Calu3 (cell line): ENCODE measurements around the gene WFIKKN2. TPM values are rescaled to one million over a fixed set of nuclear protein-coding genes. Genes with fewer than 3 reads are reported as not detected.

Experiments used
- Bru-seq: library from RNA; stranded (reverse); fragments of 400-500 nt; gene quantifications from one replicate; lab custom pipeline; 2021; lab: Mats Ljungman, UMichigan
- BruChase-seq, 2 experiments: library from RNA; stranded (reverse); fragments of 400-500 nt; gene quantifications; one replicate each; lab custom pipeline; 2021; lab: Mats Ljungman, UMichigan
- BruUV-seq: library from RNA; stranded (reverse); fragments of 400-500 nt; replicated peaks from 2 replicates; lab custom pipeline; 2021; lab: Mats Ljungman, UMichigan
- CTCF ChIA-PET: fragments of 300-600 bp; sonication (Branson Sonifier 250); formaldehyde crosslinking; loops from one replicate; lab custom pipeline; 2022; ENCODE audit warnings: antibody characterized with exemption; lab: Charles Lee
- DNase-seq: peaks from one replicate; pipeline ENCODE4 v3.0.0; 2022
- H3K27ac Mint-ChIP-seq: one replicate; pipeline ENCODE4 v1.8.0; 2022; ENCODE audit warnings: mixed read lengths; ENCODE audit not compliant: unreplicated experiment
- H3K27me3 Mint-ChIP-seq: one replicate; pipeline ENCODE4 v1.8.0; 2022; ENCODE audit warnings: mixed read lengths; ENCODE audit not compliant: unreplicated experiment
- H3K36me3 Mint-ChIP-seq: one replicate; pipeline ENCODE4 v1.8.0; 2022; ENCODE audit warnings: mild to moderate bottlenecking, moderate library complexity, mixed read lengths; ENCODE audit not compliant: insufficient read depth, unreplicated experiment
- H3K4me1 Mint-ChIP-seq: one replicate; pipeline ENCODE4 v1.8.0; 2022; ENCODE audit warnings: mild to moderate bottlenecking, low read depth, mixed read lengths; ENCODE audit not compliant: unreplicated experiment
- H3K4me3 Mint-ChIP-seq: one replicate; pipeline ENCODE4 v1.8.0; 2022; ENCODE audit warnings: mild to moderate bottlenecking, low read depth, moderate library complexity, mixed read lengths; ENCODE audit not compliant: unreplicated experiment
- H3K9me3 Mint-ChIP-seq: one replicate; pipeline ENCODE4 v1.8.0; 2022; ENCODE audit warnings: low read depth, mixed read lengths; ENCODE audit not compliant: unreplicated experiment
- CTCF ChIP-seq: fragments of 200-600 bp; IDR thresholded peaks from one replicate; pipeline ENCODE4 v1.8.0; 2022; ENCODE audit warnings: antibody characterized with exemption; ENCODE audit not compliant: unreplicated experiment
- intact Hi-C: fragments of 100-400 bp; cut with micrococcal nuclease; formaldehyde crosslinking; loops from one replicate; pipeline ENCODE4 v1.10.0; 2022; ENCODE audit not compliant: unreplicated experiment
- long read RNA-seq: library from polyadenylated mRNA; stranded (forward); transcript quantifications from one replicate; pipeline ENCODE4 v2.0.0, GENCODE V29; 2022
- total RNA-seq: library from RNA; stranded (reverse); gene quantifications from 2 replicates; pipeline ENCODE4 v1.2.3, GENCODE V29; 2022

Gene WFIKKN2
- not detected in 2 replicates for total RNA-seq
- Bru-seq, nascent RNA = not detected
- percentile 8 among the genes with signal in this experiment for BruChase-seq, experiment 1, labeled RNA remaining after a 6-hour chase
- not detected for BruChase-seq, experiment 2, labeled RNA remaining after a 2-hour chase
- long read RNA-seq = 0 reads

GRCh38 chr17:50835301-50836234, at the start of gene WFIKKN2:
TSS of gene WFIKKN2 (plus strand) at chr17:50835586. CDS start at chr17:50835938, 352 bp downstream.
- no TSS peak for BruUV-seq
- CTCF ChIA-PET = interaction anchor here (0.6 to 1.9 kb wide), 5 partner anchors 17 to 293 kb away, joined by 3 to 6 read pairs (median 3); no protein-coding TSS in a partner anchor
- no peaks in the 10 kb centered on the region for H3K9me3 Mint-ChIP-seq
- no peak for TF ChIP-seq CTCF
- H3K27ac Mint-ChIP-seq = no peak within 1 kb of the TSS
- H3K27me3 Mint-ChIP-seq = peaks cover 52% of the 10 kb centered on the region
- DNase-seq = no peak
- H3K4me3 Mint-ChIP-seq = peak within 1 kb of the TSS; percentile 50
- H3K4me1 Mint-ChIP-seq = no peaks in the 10 kb centered on the region
- intact Hi-C loops = no loop called here
- H3K36me3 Mint-ChIP-seq = no peaks in the 10 kb centered on the region

- BruUV-seq = no TSS peak
- CTCF ChIA-PET = interaction anchor here (0.6 to 1.4 kb wide), 2 partner anchors 18 to 213 kb away, joined by 3 to 5 read pairs; no protein-coding TSS in a partner anchor
- Mint-ChIP-seq H3K27ac (no peak overlapping the region), H3K4me1 (no peaks in the 10 kb centered on the region), H3K27me3 (peaks cover 22% of the 10 kb centered on the region), H3K4me3 (no peak overlapping the region), H3K36me3 (no peaks in the 10 kb centered on the region), H3K9me3 (no peaks in the 10 kb centered on the region)
- no peak for DNase-seq
- intact Hi-C loops = no loop called here
- TF ChIP-seq CTCF = no peak
These were observed 49.3 kb upstream of the WFIKKN2 start for GRCh38 chr17:50785946-50786570.

GRCh38 chr17:50787106-50787505, 48.3 kb upstream of the WFIKKN2 start:
- Mint-ChIP-seq H3K4me1 (no peaks in the 10 kb centered on the region), H3K27me3 (peaks cover 22% of the 10 kb centered on the region), H3K4me3 (no peak overlapping the region), H3K27ac (no peak overlapping the region), H3K36me3 (no peaks in the 10 kb centered on the region), H3K9me3 (no peaks in the 10 kb centered on the region)
- intact Hi-C loops = no loop called here
- CTCF ChIA-PET = no interaction called here
- DNase-seq = no peak
- BruUV-seq = no TSS peak
- no peak for TF ChIP-seq CTCF

GRCh38 chr17:50790618-50791017, 44.8 kb upstream of the WFIKKN2 start:
- BruUV-seq = no TSS peak
- intact Hi-C loops = no loop called here
- no peaks in the 10 kb centered on the region for H3K9me3 Mint-ChIP-seq
- TF ChIP-seq CTCF = no peak
- H3K4me1 Mint-ChIP-seq = no peaks in the 10 kb centered on the region
- peaks cover 14% of the 10 kb centered on the region for H3K27me3 Mint-ChIP-seq
- no peak for DNase-seq
- no peak overlapping the region for H3K4me3 Mint-ChIP-seq
- no peaks in the 10 kb centered on the region for H3K36me3 Mint-ChIP-seq
- no peak overlapping the region for H3K27ac Mint-ChIP-seq
- CTCF ChIA-PET = interaction anchor here (0.6 kb wide), 1 partner anchor 77 kb away, joined by 5 read pairs; no protein-coding TSS in a partner anchor
